CD4-positive, alpha-beta T cell treated with Interleukin-6 for 4 hours (primary cell): Measurements from ENCODE around the gene TNFRSF12A.
"Not testable (repeated sequence)": the region's sequence is repeated elsewhere in the genome, so short reads cannot be mapped to it uniquely, and the experiment has no call there.

Experiments used
- DNase-seq: peaks from one replicate; pipeline ENCODE4 v3.0.0-alpha.2; 2020; ENCODE audit warnings: mixed read lengths

TNFRSF12A gene

DNA sequence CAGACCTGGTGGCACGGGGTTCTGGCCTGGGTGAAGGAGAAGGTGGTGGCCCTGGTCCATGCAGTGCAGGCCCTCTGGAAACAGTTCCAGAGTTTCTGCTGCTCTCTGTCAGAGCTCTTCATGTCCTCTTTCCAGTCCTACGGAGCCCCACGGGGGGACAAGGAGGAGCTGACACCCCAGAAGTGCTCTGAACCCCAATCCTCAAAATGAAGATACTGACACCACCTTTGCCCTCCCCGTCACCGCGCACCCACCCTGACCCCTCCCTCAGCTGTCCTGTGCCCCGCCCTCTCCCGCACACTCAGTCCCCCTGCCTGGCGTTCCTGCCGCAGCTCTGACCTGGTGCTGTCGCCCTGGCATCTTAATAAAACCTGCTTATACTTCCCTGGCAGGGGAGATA lies 49.0 kb downstream of the TNFRSF12A start:
- DNase-seq, result not testable (repeated sequence)

DNA sequence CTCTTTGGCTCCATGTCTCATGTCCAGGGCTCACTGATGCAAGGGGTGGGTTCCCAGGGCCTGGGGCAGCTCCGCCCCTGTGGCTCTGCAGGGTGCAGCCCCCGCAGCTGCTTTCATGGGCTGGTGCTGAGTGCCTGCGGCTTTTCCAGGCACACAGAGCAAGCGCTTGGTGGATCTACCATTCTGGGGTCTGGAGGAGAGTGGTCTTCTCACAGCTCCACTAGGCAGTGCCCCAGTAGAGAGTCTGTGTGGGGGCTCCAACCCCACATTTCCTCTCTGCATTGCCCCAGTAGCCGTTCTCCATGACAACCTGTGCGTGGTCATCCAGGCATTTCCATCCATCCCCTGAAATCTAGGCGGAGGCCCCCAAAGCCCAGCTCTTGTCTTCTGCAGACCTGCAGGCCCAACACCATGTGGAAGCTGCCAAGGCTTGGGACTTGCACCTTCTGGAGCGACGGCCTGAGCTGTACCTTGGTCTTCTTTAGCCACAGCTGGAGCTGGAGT lies 50.5 kb downstream of the TNFRSF12A start:
- no peak for DNase-seq

DNA sequence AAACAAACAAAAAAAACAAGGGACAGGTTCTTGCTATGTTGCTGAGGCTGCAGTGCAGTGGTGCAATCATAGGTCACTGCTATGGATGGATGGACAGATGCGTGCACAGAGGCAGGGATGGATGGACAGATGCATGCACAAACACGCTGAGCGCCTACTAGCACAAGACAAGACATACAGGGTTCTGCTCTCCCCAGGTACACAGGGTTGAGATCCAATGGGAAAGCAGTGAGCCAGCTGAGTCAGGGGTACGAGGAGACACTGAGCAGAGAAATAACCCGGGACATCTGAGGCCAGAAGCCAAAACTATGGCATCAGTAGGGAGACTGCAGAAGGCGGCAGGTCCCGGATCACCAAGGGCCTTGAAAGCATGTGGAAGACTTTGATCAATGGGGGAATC lies 51.5 kb downstream of the TNFRSF12A start:
- no peak for DNase-seq
